Measurements from ENCODE around the gene TCF4. TPM values are rescaled to one million over a fixed set of nuclear protein-coding genes. Genes with fewer than 3 reads are reported as not detected.

TCF4 gene
- total and polyA plus RNA-seq, 4 donors: 14.3 to 356 (median 73.0) TPM

DNA sequence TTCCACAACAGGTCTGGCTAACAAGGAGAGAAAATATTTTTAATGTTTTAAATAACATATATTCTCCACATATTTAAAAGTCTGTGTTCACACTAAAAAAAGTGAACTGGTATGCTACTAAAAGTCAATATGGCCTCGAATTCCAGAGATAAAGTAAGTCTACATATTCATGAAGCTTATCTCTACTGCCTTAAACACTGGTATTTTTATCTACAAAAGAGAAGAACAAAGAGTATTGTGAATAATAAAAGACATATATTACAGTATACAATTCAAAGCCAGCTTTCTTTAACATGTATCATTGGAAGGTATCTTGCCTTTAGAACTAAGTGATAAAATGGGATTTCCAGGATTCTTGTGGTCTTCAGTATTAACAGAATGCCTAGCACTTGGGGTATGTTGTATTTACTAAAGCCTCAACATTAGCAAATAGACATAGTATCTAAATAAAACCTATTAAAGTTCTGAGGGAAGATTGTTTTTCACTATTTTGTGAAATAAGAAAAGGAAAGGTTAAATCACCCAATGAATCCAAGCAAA, 325.9 kb downstream of the TCF4 start:
- H3K9ac ChIP-seq (ENCODE audit: insufficient read depth in 1 of 2, low read length in 2 of 2): no peak overlapping the region
- TF ChIP-seq, protein P1, sequence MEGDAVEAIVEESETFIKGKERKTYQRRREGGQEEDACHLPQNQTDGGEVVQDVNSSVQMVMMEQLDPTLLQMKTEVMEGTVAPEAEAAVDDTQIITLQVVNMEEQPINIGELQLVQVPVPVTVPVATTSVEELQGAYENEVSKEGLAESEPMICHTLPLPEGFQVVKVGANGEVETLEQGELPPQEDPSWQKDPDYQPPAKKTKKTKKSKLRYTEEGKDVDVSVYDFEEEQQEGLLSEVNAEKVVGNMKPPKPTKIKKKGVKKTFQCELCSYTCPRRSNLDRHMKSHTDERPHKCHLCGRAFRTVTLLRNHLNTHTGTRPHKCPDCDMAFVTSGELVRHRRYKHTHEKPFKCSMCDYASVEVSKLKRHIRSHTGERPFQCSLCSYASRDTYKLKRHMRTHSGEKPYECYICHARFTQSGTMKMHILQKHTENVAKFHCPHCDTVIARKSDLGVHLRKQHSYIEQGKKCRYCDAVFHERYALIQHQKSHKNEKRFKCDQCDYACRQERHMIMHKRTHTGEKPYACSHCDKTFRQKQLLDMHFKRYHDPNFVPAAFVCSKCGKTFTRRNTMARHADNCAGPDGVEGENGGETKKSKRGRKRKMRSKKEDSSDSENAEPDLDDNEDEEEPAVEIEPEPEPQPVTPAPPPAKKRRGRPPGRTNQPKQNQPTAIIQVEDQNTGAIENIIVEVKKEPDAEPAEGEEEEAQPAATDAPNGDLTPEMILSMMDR (IDR thresholded peaks at IDR 0.05; ENCODE audit: control extremely low read depth, extremely low read depth): no peak
- DNase-seq (no peak), ATAC-seq (ENCODE audit: insufficient read depth, low FRiP score) (no peak)
- H3K27me3 ChIP-seq (ENCODE audit: control insufficient read depth in 3 of 3, insufficient read depth in 3 of 3, low read length in 2 of 3): no peaks in the 10 kb centered on the region
- no peak overlapping the region for H3K4me3 ChIP-seq
- H3K9me3 ChIP-seq (ENCODE audit: control insufficient read depth in 4 of 4, insufficient read depth in 3 of 4, low read length in 3 of 4): peaks cover 0 to 2% (median 0%) of the 10 kb centered on the region in 4 donors
- H3K36me3 ChIP-seq (ENCODE audit: control insufficient read depth in 4 of 4, insufficient read depth in 4 of 4, low read length in 4 of 4): peaks cover 9 to 44% (median 25%) of the 10 kb centered on the region in 4 donors
- peaks cover 0 to 10% (median 2%) of the 10 kb centered on the region in 5 donors for H3K4me1 ChIP-seq (ENCODE audit: control insufficient read depth in 5 of 5, insufficient read depth in 5 of 5, low read length in 5 of 5)
- no peak overlapping the region for H3K27ac ChIP-seq (ENCODE audit: low read depth in 1 of 2, low read length in 1 of 2)
- WGBS, 2 donors: 61 to 80% methylated on average over 1 of the region's 1 CpG

DNA sequence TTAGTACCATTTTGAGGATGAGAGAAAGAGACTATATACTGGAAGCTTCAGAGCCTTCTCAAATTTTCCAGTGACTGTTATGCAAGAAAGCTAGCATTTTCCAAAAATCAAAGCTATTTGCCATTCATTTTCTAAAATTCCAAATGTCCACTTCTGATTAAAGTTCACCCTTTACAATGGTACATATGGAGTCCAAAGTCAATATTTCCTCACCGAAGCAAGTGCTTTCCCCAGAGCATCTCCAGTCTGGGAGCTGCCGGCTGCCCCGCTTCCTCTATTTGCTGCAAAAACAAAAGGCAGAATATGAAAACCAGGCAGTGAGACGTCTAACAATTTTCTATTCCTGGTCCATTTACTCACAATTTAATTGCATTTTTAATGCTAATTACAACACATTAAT, 326.7 kb downstream of the TCF4 start:
- H3K4me3 ChIP-seq: no peak overlapping the region
- no peaks in the 10 kb centered on the region for H3K27me3 ChIP-seq (ENCODE audit: control insufficient read depth in 3 of 3, insufficient read depth in 3 of 3, low read length in 2 of 3)
- no peak overlapping the region for H3K9ac ChIP-seq (ENCODE audit: insufficient read depth in 1 of 2, low read length in 2 of 2)
- 82 to 87% methylated on average over 4 of the region's 4 CpGs for WGBS, 2 donors
- DNase-seq (no peak), ATAC-seq (ENCODE audit: insufficient read depth, low FRiP score) (no peak)
- peaks cover 6 to 43% (median 27%) of the 10 kb centered on the region in 4 donors for H3K36me3 ChIP-seq (ENCODE audit: control insufficient read depth in 4 of 4, insufficient read depth in 4 of 4, low read length in 4 of 4)
- TF ChIP-seq, protein P1 (IDR thresholded peaks at IDR 0.05; ENCODE audit: control extremely low read depth, extremely low read depth): no peak
- H3K27ac ChIP-seq (ENCODE audit: low read depth in 1 of 2, low read length in 1 of 2): no peak overlapping the region
- H3K9me3 ChIP-seq (ENCODE audit: control insufficient read depth in 4 of 4, insufficient read depth in 3 of 4, low read length in 3 of 4): peaks cover 0 to 2% (median 0%) of the 10 kb centered on the region in 4 donors
- H3K4me1 ChIP-seq (ENCODE audit: control insufficient read depth in 5 of 5, insufficient read depth in 5 of 5, low read length in 5 of 5): peaks cover 0 to 10% (median 0%) of the 10 kb centered on the region in 5 donors

DNA sequence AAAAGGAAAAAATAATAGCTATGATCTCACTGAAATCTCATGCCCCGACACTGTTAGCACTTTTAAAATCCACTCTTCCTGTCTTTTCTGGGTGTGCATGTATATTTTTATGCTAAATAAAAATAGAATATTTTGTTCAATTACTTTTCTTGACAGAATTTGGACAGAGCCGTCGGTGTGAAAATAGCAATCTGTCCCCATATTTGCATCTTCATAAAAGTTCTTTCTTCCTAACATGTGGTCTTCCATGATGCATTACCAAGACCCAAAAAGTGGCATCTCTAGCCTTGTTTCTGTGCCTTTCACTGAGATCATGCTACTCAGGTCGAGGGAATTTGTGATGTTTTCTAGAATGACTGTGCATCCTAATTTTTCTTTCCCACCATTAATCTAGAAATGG, 329.9 kb downstream of the TCF4 start:
- H3K36me3 ChIP-seq (ENCODE audit: control insufficient read depth in 4 of 4, insufficient read depth in 4 of 4, low read length in 4 of 4): peaks cover 8 to 60% (median 37%) of the 10 kb centered on the region in 4 donors
- H3K4me3 ChIP-seq: no peak overlapping the region
- WGBS, 2 donors: 92 to 97% methylated on average over 4 of the region's 4 CpGs
- peaks cover 0 to 5% (median 2%) of the 10 kb centered on the region in 5 donors for H3K4me1 ChIP-seq (ENCODE audit: control insufficient read depth in 5 of 5, insufficient read depth in 5 of 5, low read length in 5 of 5)
- no peaks in the 10 kb centered on the region for H3K27me3 ChIP-seq (ENCODE audit: control insufficient read depth in 3 of 3, insufficient read depth in 3 of 3, low read length in 2 of 3)
- DNase-seq: no peak
- peaks cover 0 to 5% (median 0%) of the 10 kb centered on the region in 4 donors for H3K9me3 ChIP-seq (ENCODE audit: control insufficient read depth in 4 of 4, insufficient read depth in 3 of 4, low read length in 3 of 4)
- TF ChIP-seq, protein P1 (IDR thresholded peaks at IDR 0.05; ENCODE audit: control extremely low read depth, extremely low read depth): no peak
- ATAC-seq (ENCODE audit: insufficient read depth, low FRiP score): no peak
- H3K9ac ChIP-seq (ENCODE audit: insufficient read depth in 1 of 2, low read length in 2 of 2): no peak overlapping the region
- H3K27ac ChIP-seq (ENCODE audit: low read depth in 1 of 2, low read length in 1 of 2): no peak overlapping the region

DNA sequence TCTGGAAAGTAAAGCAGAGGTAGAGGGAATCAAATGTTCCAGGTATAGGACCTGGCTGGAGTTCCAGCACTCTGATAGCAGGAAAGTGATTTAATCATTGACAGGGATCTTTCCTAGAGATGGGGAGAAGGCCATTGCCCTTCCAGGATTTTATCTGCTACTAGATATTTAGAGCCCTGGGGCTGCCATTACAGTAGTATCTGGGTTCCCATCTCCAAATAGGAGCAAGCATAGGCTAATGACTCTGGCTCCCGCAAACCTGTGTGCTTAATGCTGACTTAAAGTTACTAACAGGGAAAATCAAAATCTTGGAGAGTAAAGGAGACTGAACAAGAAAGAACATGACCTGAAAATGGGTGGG, 331.1 kb downstream of the TCF4 start:
- Histone ChIP-seq H3K4me3 (no peak overlapping the region), H3K36me3 (ENCODE audit: control insufficient read depth in 4 of 4, insufficient read depth in 4 of 4, low read length in 4 of 4) (peaks cover 8 to 60% (median 37%) of the 10 kb centered on the region in 4 donors), H3K27me3 (ENCODE audit: control insufficient read depth in 3 of 3, insufficient read depth in 3 of 3, low read length in 2 of 3) (no peaks in the 10 kb centered on the region), H3K9me3 (ENCODE audit: control insufficient read depth in 4 of 4, insufficient read depth in 3 of 4, low read length in 3 of 4) (peaks cover 0 to 5% (median 0%) of the 10 kb centered on the region in 4 donors), H3K9ac (ENCODE audit: insufficient read depth in 1 of 2, low read length in 2 of 2) (no peak overlapping the region), H3K27ac (ENCODE audit: low read depth in 1 of 2, low read length in 1 of 2) (no peak overlapping the region), H3K4me1 (ENCODE audit: control insufficient read depth in 5 of 5, insufficient read depth in 5 of 5, low read length in 5 of 5) (peaks cover 0 to 14% (median 5%) of the 10 kb centered on the region in 5 donors)
- WGBS, 2 donors: 94 to 96% methylated on average over 1 of the region's 1 CpG
- TF ChIP-seq, protein P1 (IDR thresholded peaks at IDR 0.05; ENCODE audit: control extremely low read depth, extremely low read depth): no peak
- DNase-seq: no peak
- no peak for ATAC-seq (ENCODE audit: insufficient read depth, low FRiP score)

Measured in lung (tissue), 12 donors.